ENCODE measurements around the gene DLK1.

DLK1 gene

DNA sequence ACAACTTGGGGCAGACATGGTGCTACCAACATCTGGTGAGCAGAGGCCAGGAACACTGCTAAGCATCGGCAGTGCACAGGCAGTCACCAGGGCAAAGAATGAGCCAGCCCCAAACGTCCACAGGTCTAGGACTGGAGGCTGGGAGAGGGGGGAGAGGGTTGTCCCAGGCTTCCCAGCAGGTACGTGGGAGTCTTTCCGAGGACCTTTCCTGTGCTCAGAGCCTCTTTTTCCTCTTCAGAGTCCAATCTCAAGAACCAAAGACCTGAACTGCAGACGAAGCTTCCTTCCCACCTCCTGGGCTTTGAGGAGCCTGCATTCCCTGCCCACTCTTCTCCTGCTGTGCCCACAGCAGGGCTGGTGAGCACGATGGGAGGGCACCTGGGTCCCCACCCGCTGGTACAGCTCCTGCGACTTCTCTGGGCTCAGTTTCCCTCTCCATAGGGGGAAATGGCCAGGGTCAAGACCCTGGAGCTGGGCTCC is 48.7 kb downstream of the DLK1 start:
- in situ Hi-C loops (cut with MboI; ENCODE audit: low sequenced_read_pairs), result no loop called here

DNA sequence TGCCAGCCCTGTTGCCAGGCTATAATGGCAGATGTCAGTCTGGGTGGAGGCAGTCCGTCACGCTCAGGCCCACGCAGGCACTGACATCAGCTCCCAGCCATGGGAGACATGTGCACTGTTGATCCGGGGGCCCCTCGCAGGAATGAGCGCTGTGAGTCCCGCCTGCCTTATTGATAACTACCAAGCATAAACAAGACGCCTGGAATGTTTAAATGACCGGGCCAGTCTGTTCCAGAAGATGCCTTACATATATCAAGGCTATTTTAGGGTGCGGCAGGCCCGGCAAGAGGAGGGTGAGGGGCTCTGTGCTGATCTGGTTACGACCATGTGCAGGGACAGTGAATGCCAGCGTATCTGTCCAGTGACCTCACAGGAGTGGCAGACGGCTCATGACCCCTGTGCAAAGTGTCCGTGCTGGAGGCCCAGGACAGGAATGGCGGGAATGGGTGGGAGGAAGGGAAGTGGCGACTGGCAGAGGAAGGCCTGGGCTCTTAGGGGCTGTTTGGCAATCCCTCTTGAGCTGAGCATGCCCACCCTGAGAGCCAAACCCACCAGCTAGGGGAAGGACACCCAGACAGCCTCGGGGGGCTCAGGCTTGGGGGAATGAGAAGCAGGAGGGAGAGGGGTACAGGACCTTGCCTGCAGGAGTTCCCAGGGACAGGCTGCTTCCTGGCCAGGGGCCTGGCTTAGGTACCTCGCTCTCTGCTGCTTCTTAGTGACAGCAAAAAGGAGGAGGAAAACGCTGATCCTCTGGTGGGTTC is 49.3 kb downstream of the DLK1 start:
- in situ Hi-C loops (cut with MboI; ENCODE audit: low sequenced_read_pairs), result no loop called here

GRCh38 chr14:100776681-100777365 is 50.1 kb downstream of the DLK1 start:
- in situ Hi-C loops (cut with MboI; ENCODE audit: low sequenced_read_pairs), result no loop called here

GRCh38 chr14:100777366-100777817 is 50.7 kb downstream of the DLK1 start:
- in situ Hi-C loops (cut with MboI; ENCODE audit: low sequenced_read_pairs), result no loop called here

DNA sequence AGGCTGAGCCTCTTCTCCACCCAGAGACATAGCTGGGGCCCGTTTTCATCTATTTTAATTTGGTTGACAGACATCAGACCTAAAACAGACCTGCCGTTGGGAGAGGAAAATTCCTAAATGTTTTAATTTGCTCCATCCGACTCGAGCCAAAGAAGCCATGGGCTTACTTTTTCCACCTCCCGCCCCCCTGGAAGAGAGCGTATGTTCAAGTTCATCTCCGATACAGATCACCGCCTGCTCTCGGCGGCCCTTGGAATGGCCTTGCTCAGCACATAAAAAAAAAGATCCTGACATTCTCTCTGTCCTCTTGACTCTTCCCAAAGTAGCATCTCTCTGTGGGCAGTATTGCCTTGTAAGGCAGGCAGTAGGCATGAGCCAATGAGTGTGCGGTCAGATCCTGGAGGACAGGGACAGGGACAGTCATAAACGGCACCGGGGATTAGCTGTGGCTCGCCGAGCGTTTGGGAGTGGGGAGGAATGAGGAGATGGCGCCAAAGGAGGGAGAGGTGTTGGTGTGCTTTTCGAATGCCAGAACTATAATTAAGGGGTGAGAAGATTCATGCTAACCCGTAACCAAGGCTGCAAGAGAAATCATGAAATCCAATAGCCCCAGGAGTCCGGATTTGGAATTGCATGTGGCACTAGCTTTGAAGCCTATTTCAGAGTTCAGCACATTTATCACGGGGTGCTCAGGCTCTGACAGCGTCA is 51.3 kb downstream of the DLK1 start:
- in situ Hi-C loops (cut with MboI; ENCODE audit: low sequenced_read_pairs), result no loop called here

DNA sequence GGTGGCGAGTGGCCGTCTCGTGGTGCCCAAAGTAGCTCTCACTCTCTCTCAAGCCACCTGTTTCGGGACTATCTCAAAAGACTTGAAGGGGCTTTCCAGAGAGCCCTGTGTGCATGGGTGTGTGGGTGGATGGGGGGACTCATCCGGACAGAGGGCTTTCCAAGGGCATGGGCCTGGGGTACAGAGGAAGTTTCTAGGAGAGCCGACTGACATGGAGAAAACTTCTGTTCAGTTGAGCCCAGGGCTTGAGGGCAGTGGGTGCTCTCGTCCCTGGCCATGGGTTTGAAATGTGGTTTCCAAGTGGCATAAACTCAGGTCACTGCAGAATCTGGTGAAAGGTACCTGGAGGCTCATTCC is 51.8 kb downstream of the DLK1 start:
- in situ Hi-C loops (cut with MboI; ENCODE audit: low sequenced_read_pairs), result no loop called here

DNA sequence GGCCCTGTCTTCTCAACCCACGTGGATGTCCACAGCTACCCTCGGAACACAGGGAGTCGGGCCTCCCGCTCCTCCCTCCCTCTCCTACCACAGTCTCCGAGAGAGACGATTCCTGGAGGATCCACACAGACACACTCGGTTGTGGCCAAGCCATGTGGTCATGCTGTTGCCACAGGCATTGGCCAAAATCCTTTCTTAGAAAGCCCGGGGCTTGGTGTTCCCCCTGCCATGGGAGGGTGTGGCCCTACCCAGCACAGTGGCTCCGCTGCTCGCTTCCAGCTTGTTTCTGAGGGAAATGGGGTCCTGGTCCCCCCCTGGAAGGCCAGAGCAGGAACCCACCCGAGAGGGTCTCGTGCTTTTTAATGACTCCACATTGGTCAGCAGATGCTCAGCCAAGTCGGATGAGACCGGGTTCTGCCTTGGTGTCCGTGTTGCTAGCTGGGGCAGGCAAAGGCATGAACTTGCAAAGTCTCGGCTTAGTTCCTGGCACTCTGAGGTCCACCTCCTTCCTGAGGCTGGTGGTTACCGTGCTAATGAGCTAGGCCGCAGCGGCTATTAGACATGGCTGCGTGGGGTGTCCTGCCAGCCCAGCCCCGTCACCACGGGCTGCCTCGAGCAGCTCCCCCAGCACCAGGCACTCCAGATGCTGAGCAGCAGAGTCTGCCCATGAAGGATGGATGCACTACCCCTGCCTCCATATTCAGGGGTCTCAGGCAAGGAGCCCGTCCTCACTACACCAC is 52.4 kb downstream of the DLK1 start:
- in situ Hi-C loops (cut with MboI; ENCODE audit: low sequenced_read_pairs), result no loop called here

DNA sequence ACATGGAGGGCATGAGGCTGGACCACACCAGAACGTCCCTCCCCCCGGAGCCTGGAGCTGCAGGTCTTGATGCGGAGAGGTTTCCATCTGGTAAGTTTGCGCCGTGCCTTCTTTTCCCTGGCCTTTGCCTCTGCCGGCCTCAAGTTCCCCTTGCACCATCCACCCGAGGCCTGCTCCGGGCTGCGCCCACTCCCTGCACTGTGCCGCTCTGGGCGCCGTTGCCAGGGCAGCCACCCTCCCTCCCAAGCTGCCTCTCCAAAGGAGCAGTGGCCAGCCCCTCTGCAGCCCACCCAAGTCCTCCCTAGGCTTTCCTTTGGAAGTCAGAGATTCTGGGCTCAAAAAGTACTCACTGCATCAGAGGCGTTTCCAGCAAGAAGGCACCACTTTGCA is 53.0 kb downstream of the DLK1 start:
- in situ Hi-C loops (cut with MboI; ENCODE audit: low sequenced_read_pairs), result no loop called here

GRCh38 chr14:100780246-100780645 is 53.6 kb downstream of the DLK1 start:
- in situ Hi-C loops (cut with MboI; ENCODE audit: low sequenced_read_pairs), result no loop called here

DNA sequence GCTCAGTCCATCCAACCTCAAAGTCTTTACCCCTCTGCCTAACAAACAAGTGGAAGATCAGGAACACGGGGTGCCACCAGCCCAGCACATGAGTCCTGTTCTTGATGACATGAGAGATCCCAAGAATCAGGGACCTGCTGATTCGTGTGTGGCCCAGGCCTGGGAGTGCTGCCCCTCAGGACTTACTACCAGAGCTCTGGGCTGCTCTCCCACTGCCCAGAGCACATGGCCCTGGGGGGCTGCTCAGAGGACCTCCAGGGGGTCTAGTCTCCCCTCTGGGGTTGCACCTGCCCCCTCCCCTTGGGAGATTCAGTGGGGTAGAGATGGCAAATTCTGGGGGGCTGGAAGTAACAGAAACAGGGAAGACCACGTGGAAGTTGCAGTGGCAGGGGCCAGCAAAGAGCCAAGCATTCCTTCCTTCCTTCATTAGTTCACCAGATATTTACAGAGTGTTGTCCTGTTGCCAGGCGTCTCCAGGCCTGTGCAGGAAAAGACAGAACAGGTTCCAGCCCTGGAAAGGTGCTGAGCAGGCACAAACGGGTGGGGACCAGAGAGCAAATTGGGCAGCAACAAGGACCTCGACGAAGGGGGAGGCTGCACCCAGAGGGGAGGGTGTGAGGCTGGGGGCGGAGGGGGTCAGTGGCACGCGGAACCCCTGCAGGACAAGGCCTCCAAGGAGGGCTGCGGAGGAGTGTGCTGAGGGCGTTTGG is 54.1 kb downstream of the DLK1 start:
- in situ Hi-C loops (cut with MboI; ENCODE audit: low sequenced_read_pairs), result no loop called here

- in situ Hi-C loops (cut with MboI; ENCODE audit: low sequenced_read_pairs), result no loop called here
These were observed 55.3 kb downstream of the DLK1 start for GRCh38 chr14:100781952-100782351.

- in situ Hi-C loops (cut with MboI; ENCODE audit: low sequenced_read_pairs), result no loop called here
These were observed 56.0 kb downstream of the DLK1 start for GRCh38 chr14:100782516-100783320.

- in situ Hi-C loops (cut with MboI; ENCODE audit: low sequenced_read_pairs), result no loop called here
These were observed 57.1 kb downstream of the DLK1 start for GRCh38 chr14:100783630-100784370.

DNA sequence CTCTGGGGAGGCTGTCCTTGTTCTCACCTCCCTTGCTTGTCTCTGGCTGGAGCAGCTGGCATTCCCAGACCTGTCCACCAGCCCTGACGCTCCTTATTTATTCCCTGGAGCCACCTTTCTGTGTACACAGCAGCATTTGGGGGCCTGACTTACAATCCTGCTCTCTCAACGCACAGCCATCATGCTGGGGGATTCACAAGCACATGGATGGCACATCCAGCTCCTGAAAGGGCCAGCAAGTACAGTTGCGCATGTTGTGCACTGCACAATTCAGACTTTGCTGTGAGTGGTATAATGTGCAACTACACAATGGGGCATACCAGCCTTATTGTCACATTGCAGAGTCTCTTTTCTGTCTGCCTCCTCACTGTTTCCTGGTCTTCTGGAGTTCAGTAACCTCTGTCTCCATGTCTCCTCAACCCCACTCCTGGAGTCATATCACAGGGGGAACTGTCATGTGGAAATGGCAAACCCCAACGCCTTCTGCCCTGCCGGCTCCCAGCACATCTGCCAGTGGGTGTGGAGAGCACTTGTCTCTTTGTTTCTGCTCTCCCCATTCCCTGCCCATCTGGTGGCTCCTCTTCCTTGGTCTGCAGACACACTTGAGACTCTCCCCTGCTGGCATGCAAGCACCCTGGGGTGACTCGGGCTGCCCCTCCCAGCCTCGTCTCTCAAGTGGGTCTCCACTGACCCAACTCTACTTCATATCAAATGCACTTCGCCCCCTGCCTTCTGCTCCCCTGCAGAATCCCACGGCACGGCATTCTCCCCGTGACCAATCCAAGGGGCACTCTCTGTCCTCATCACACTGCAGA is 58.0 kb downstream of the DLK1 start:
- in situ Hi-C loops (cut with MboI; ENCODE audit: low sequenced_read_pairs), result no loop called here

DNA sequence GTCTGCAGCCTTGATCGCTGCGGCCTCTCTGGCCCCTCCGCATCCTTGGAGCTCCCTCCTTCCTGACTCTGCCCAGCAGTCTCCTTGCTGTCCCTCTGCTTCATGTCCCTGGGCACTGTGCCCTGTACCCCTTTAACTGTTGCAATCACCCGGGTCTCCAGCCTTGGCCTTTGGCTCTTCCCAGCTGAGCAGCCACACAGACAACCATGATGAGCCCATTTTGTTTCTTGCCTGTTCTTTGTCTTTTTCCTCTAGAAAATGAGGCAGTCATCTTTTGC is 58.6 kb downstream of the DLK1 start:
- in situ Hi-C loops (cut with MboI; ENCODE audit: low sequenced_read_pairs), result no loop called here

DNA sequence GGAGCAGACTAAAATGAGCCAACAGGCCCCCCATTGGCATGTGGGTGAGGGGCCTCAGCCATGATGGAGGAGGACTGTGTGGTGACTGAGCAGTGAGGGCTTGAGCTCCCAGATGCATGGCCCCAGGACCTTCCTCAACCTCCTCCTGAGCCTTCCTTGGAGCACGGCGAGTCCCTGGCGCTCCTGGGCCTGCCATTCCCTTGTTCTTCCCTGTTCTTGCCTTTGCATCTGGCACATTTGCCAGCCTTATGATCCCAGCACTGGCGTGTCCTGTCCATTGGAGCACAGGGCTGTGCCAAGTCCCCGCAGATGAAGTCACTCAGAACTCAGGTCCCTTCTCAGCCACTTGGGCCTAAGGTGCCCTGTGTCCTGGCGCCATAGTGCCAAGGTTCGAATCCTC is 58.9 kb downstream of the DLK1 start:
- in situ Hi-C loops (cut with MboI; ENCODE audit: low sequenced_read_pairs), result no loop called here

DNA sequence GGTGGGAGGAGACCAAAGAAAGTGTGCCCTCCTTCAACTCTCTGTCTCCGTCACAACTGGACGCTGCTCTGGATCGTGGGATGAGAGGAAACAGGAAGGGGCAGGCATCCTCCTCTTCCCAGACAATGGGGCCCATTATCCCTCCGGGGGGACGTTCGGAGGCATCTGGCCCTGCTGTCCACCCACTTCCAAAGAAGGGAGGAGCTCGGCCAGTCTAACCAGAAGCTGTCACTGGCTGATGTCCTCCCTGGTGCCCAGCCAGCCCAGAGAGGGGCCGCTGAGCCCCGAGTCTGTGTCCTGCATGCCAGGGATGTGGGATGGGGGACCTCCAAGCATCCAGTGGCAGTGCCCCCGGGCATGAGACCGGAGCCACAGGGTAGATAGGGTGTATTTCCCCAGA is 59.4 kb downstream of the DLK1 start:
- in situ Hi-C loops (cut with MboI; ENCODE audit: low sequenced_read_pairs), result no loop called here

- in situ Hi-C loops (cut with MboI; ENCODE audit: low sequenced_read_pairs), result no loop called here
These were observed 60.0 kb downstream of the DLK1 start for GRCh38 chr14:100786576-100787219.
